GM10266 (cell line): Measurements from ENCODE around the gene FAM200B.

ENCODE experiments used
- DNase-seq: peaks from one replicate; pipeline ENCODE4 v3.0.0; 2012; ENCODE audit errors: extremely low spot score
- TF ChIP-seq, protein P1 (sequence below): IDR thresholded peaks from 2 replicates; pipeline ENCODE4 v1.5.1; 2012; ENCODE audit warnings: mild to moderate bottlenecking, low read depth; ENCODE audit not compliant: control insufficient read depth, insufficient read depth; ENCODE audit errors: missing control alignments

Gene FAM200B

GRCh38 chr4:15681372-15682241 is at the start of gene FAM200B:
Gene FAM200B (plus strand): TSS chr4:15681827. CDS start chr4:15686978, 5,151 bp downstream.
- TF ChIP-seq, protein P1, sequence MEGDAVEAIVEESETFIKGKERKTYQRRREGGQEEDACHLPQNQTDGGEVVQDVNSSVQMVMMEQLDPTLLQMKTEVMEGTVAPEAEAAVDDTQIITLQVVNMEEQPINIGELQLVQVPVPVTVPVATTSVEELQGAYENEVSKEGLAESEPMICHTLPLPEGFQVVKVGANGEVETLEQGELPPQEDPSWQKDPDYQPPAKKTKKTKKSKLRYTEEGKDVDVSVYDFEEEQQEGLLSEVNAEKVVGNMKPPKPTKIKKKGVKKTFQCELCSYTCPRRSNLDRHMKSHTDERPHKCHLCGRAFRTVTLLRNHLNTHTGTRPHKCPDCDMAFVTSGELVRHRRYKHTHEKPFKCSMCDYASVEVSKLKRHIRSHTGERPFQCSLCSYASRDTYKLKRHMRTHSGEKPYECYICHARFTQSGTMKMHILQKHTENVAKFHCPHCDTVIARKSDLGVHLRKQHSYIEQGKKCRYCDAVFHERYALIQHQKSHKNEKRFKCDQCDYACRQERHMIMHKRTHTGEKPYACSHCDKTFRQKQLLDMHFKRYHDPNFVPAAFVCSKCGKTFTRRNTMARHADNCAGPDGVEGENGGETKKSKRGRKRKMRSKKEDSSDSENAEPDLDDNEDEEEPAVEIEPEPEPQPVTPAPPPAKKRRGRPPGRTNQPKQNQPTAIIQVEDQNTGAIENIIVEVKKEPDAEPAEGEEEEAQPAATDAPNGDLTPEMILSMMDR, result no peak
- DNase-seq, result peak; percentile 97

- no peak for DNase-seq
- TF ChIP-seq, protein P1, result no peak
These were observed 44.8 kb upstream of the FAM200B start for GRCh38 chr4:15636818-15637217.

DNA sequence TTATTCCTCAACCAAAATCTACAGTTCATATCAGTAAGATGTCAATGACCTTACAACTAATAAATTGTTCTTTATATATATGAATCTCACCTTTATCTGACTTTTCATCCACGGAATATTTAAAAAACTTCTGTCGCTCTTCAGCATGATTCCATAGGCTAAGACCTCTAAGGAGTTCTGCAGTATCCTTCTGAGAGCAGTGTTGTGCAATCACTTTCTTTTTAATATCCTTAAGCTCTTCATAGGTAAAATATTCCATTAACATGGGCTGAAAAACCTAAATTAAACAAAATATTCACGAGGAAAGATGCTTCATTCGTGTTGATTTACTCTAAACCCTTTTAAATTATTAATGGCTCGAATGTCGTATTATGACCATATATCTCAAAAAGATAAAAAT is 43.2 kb upstream of the FAM200B start:
- DNase-seq, result no peak
- TF ChIP-seq, protein P1, result no peak

GRCh38 chr4:15648600-15648999 is 33.0 kb upstream of the FAM200B start:
- no peak for DNase-seq
- TF ChIP-seq, protein P1, result no peak

DNA sequence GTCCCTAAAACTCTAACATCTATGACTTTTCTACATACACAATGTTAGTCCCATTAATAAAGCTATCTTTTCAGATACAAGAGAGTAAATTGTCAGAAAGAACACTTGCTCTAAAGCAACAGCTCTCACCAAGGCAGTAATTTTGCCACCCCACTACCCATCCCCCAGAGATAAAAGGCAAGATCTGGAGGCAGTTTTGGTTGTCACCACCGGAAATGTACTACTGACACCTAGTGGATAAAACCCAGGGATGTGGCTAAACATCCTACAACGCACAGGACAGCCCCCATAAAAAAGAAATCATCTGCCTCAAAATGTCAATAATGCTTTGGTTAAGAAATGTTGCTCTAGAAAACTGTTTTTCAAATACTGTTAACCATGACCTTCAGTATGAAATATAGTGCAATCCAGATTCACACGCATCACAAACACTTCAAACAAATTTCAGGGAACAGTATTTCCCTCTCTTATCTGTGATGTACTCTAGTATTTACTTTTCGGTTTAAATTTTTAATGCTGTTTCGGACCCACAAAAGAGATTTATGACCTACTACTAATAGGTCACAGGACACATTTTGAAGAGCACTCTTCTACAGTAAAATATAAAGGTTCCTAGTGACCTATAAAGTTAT is 31.6 kb upstream of the FAM200B start:
- DNase-seq, result peak; percentile 40
- TF ChIP-seq, protein P1, result peak; percentile 64

DNA sequence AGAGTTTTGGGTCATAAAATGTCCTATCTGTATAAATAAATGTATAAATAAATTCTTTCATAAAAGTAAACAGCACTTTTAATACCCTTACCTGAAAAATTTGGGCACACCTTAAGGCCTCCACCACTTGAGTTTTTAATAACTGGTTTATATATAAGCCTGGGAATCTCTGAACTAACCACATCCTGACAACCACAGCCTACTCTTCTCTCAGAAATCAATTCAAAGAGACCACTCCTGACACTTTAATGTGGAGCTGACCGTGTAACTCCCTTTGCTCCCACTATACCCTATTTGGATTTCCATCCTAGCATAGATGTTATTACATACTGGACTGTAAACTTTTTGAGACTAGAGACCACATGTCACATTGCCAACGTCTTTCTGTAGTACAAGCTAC is 30.0 kb upstream of the FAM200B start:
- DNase-seq, result no peak
- TF ChIP-seq, protein P1, result no peak

- TF ChIP-seq, protein P1, result no peak
- DNase-seq, result no peak
These were observed 29.4 kb upstream of the FAM200B start for GRCh38 chr4:15652191-15652590.
